HG02763 (cell line): ENCODE measurements around the gene NPFFR1.
"Not testable (repeated sequence)": the region's sequence is repeated elsewhere in the genome, so short reads cannot be mapped to it uniquely, and the experiment has no call there.

Source experiments
- ATAC-seq: cut with Tn5 transposase; IDR thresholded peaks from one replicate; pipeline ENCODE4 v1.9.1; 2021; ENCODE audit warnings: mild to moderate bottlenecking, moderate library complexity; ENCODE audit not compliant: unreplicated experiment

Gene NPFFR1

GRCh38 chr10:70228491-70228890 lies 55.3 kb downstream of the NPFFR1 start:
- no peak for ATAC-seq

- ATAC-seq, result no peak
These were observed 56.1 kb downstream of the NPFFR1 start for GRCh38 chr10:70227548-70228320.

GRCh38 chr10:70223728-70224127 lies 60.1 kb downstream of the NPFFR1 start:
- no peak for ATAC-seq

GRCh38 chr10:70222811-70223447 lies 60.9 kb downstream of the NPFFR1 start:
- not testable (repeated sequence) for ATAC-seq

- no peak for ATAC-seq
These were observed 61.4 kb downstream of the NPFFR1 start for GRCh38 chr10:70222340-70222794.

GRCh38 chr10:70221030-70221429 lies 62.8 kb downstream of the NPFFR1 start:
- no peak for ATAC-seq

- ATAC-seq, result no peak
These were observed 70.9 kb downstream of the NPFFR1 start for GRCh38 chr10:70212879-70213278.

GRCh38 chr10:70212277-70212676 lies 71.5 kb downstream of the NPFFR1 start:
- no peak for ATAC-seq

GRCh38 chr10:70206762-70207161 lies 77.0 kb downstream of the NPFFR1 start:
- no peak for ATAC-seq

GRCh38 chr10:70201105-70201504 lies 82.7 kb downstream of the NPFFR1 start:
- ATAC-seq, result no peak

- ATAC-seq, result no peak
These were observed 84.9 kb downstream of the NPFFR1 start for GRCh38 chr10:70198696-70199466.
